WTC11 (cell line): ENCODE measurements around the gene CELF4. TPM values are rescaled to one million over a fixed set of nuclear protein-coding genes. Genes with fewer than 3 reads are reported as not detected.

Experiments
- ATAC-seq: fragments of 200-7000 bp; cut with Tn5 transposase; 2 replicates; pipeline ENCODE4 v1.10.0; 2021; ENCODE audit warnings: mild to moderate bottlenecking, moderate library complexity
- CTCF ChIA-PET: fragments of 300-600 bp; sonication (Branson Sonifier 250); formaldehyde crosslinking; loops from one replicate; lab custom pipeline; 2021; ENCODE audit warnings: antibody characterized with exemption; lab: Charles Lee
- POLR2A ChIA-PET: fragments of 350-600 bp; sonication (Branson Sonifier 250); formaldehyde crosslinking; loops from one replicate; lab custom pipeline; 2021; ENCODE audit warnings: antibody characterized with exemption; lab: Charles Lee
- DNase-seq: peaks from one replicate; pipeline ENCODE4 v3.0.0; 2021; ENCODE audit warnings: low spot score
- H3K27ac Mint-ChIP-seq: 2 replicates; pipeline ENCODE4 v1.8.0; 2021; ENCODE audit warnings: mixed read lengths
- H3K27me3 Mint-ChIP-seq: 2 replicates; pipeline ENCODE4 v1.8.0; 2021; ENCODE audit warnings: low read depth, mild to moderate bottlenecking, moderate library complexity, mixed read lengths
- H3K36me3 Mint-ChIP-seq: 2 replicates; pipeline ENCODE4 v1.8.0; 2021; ENCODE audit warnings: mixed read lengths
- H3K4me1 Mint-ChIP-seq: 2 replicates; pipeline ENCODE4 v1.8.0; 2022; ENCODE audit warnings: mixed read lengths
- H3K4me3 Mint-ChIP-seq: 2 replicates; pipeline ENCODE4 v1.8.0; 2021; ENCODE audit warnings: mild to moderate bottlenecking, moderate library complexity, mixed read lengths
- H3K9me3 Mint-ChIP-seq: 2 replicates; pipeline ENCODE4 v1.8.0; 2021; ENCODE audit warnings: mixed read lengths
- CREM ChIP-seq: sonication (generic); formaldehyde crosslinking; IDR thresholded peaks from 2 replicates; pipeline ENCODE4 v1.8.1; 2022; ENCODE audit warnings: mild to moderate bottlenecking, missing genetic modification reagents, moderate library complexity
- ELF4 ChIP-seq: sonication (generic); formaldehyde crosslinking; IDR thresholded peaks from 2 replicates; pipeline ENCODE4 v1.8.1; 2022; ENCODE audit warnings: low read depth, mild to moderate bottlenecking, moderate library complexity, missing genetic modification reagents
- ETV6 ChIP-seq: sonication (generic); formaldehyde crosslinking; IDR thresholded peaks from 2 replicates; pipeline ENCODE4 v1.8.1; 2022; ENCODE audit warnings: mild to moderate bottlenecking, missing genetic modification reagents
- FOXK1 ChIP-seq: sonication (generic); formaldehyde crosslinking; IDR thresholded peaks from 2 replicates; pipeline ENCODE4 v1.8.0; 2022; ENCODE audit warnings: mild to moderate bottlenecking, moderate library complexity, missing genetic modification reagents
- GABPB1 ChIP-seq: sonication (generic); formaldehyde crosslinking; IDR thresholded peaks from 2 replicates; pipeline ENCODE4 v1.8.1; 2023; ENCODE audit warnings: mild to moderate bottlenecking, missing genetic modification reagents
- GTF2I ChIP-seq: fragments of 250-450 bp; sonication (Bioruptor Pico); conservative IDR thresholded peaks from 2 replicates; pipeline ENCODE4 v1.4.0; 2021; ENCODE audit warnings: mild to moderate bottlenecking
- JUN ChIP-seq: sonication (generic); formaldehyde crosslinking; IDR thresholded peaks from 2 replicates; pipeline ENCODE4 v1.8.0; 2023; ENCODE audit warnings: mild to moderate bottlenecking, missing genetic modification reagents
- MXD4 ChIP-seq: fragments of 250-450 bp; sonication (Bioruptor Pico); IDR thresholded peaks from 2 replicates; pipeline ENCODE4 v1.8.0; 2021; ENCODE audit warnings: mild to moderate bottlenecking, moderate library complexity, borderline replicate concordance
- NFYB ChIP-seq: sonication (generic); formaldehyde crosslinking; conservative IDR thresholded peaks from 2 replicates; pipeline ENCODE4 v1.8.0; 2022; ENCODE audit warnings: low read depth, missing genetic modification reagents
- RORB ChIP-seq: fragments of 250-450 bp; sonication (Bioruptor Pico); IDR thresholded peaks from 2 replicates; pipeline ENCODE4 v1.9.0; 2021; ENCODE audit warnings: mild to moderate bottlenecking
- SMAD3 ChIP-seq: sonication (generic); formaldehyde crosslinking; IDR thresholded peaks from 2 replicates; pipeline ENCODE4 v1.8.0; 2022; ENCODE audit warnings: missing genetic modification reagents, mild to moderate bottlenecking, borderline replicate concordance
- SMAD4 ChIP-seq: sonication (generic); formaldehyde crosslinking; IDR thresholded peaks from 2 replicates; pipeline ENCODE4 v1.8.0; 2022; ENCODE audit warnings: mild to moderate bottlenecking, missing genetic modification reagents
- ZBTB21 ChIP-seq: sonication (generic); formaldehyde crosslinking; IDR thresholded peaks from 2 replicates; pipeline ENCODE4 v1.8.1; 2023; ENCODE audit warnings: mild to moderate bottlenecking, missing genetic modification reagents, borderline replicate concordance
- ZNF232 ChIP-seq: sonication (generic); formaldehyde crosslinking; IDR thresholded peaks from 2 replicates; pipeline ENCODE4 v1.8.0; 2022; ENCODE audit warnings: mild to moderate bottlenecking, missing genetic modification reagents
- ZNF263 ChIP-seq: sonication (generic); formaldehyde crosslinking; IDR thresholded peaks from 2 replicates; pipeline ENCODE4 v1.8.1; 2022; ENCODE audit warnings: low read depth, mild to moderate bottlenecking, moderate library complexity, missing genetic modification reagents
- ZNF317 ChIP-seq: sonication (generic); formaldehyde crosslinking; IDR thresholded peaks from 2 replicates; pipeline ENCODE4 v1.8.1; 2023; ENCODE audit warnings: low read depth, mild to moderate bottlenecking, moderate library complexity, missing genetic modification reagents, borderline replicate concordance
- total RNA-seq: library from RNA; stranded (reverse); gene quantifications from 3 replicates; pipeline ENCODE4 v1.2.3, GENCODE V29; 2021
- TF ChIP-seq, protein P1 (sequence below): sonication (generic); formaldehyde crosslinking; IDR thresholded peaks from 2 replicates; pipeline ENCODE4 v1.8.1; 2022; ENCODE audit warnings: mild to moderate bottlenecking, moderate library complexity, missing genetic modification reagents
- TF ChIP-seq, protein P2 (sequence below): sonication (generic); formaldehyde crosslinking; IDR thresholded peaks from 2 replicates; pipeline ENCODE4 v1.8.1; 2023; ENCODE audit warnings: mild to moderate bottlenecking, missing genetic modification reagents, moderate library complexity
- TF ChIP-seq, protein P3 (sequence below): sonication (generic); formaldehyde crosslinking; conservative IDR thresholded peaks from 2 replicates; pipeline ENCODE4 v1.8.1; 2023; ENCODE audit warnings: mild to moderate bottlenecking, low read depth, missing genetic modification reagents, moderate library complexity
- TF ChIP-seq, protein P4 (sequence below): sonication (generic); formaldehyde crosslinking; IDR thresholded peaks from 2 replicates; pipeline ENCODE4 v1.8.1; 2023; ENCODE audit warnings: mild to moderate bottlenecking, missing genetic modification reagents
- TF ChIP-seq, protein P5 (sequence below): sonication (generic); formaldehyde crosslinking; IDR thresholded peaks from 2 replicates; pipeline ENCODE4 v1.8.1; 2023; ENCODE audit warnings: mild to moderate bottlenecking, missing genetic modification reagents
- TF ChIP-seq, protein P6 (sequence below): sonication (generic); formaldehyde crosslinking; IDR thresholded peaks from 2 replicates; pipeline ENCODE4 v1.8.1; 2023; ENCODE audit warnings: mild to moderate bottlenecking, missing genetic modification reagents, moderate library complexity
- TF ChIP-seq, protein P7 (sequence below): fragments of 250-450 bp; sonication (Bioruptor Pico); IDR thresholded peaks from 2 replicates; pipeline ENCODE4 v1.9.0; 2021; ENCODE audit warnings: moderate library complexity, mild to moderate bottlenecking, inconsistent platforms, borderline replicate concordance

Gene CELF4
- total RNA-seq, 1 experiment from 2014 or later, result 2.9 TPM

DNA sequence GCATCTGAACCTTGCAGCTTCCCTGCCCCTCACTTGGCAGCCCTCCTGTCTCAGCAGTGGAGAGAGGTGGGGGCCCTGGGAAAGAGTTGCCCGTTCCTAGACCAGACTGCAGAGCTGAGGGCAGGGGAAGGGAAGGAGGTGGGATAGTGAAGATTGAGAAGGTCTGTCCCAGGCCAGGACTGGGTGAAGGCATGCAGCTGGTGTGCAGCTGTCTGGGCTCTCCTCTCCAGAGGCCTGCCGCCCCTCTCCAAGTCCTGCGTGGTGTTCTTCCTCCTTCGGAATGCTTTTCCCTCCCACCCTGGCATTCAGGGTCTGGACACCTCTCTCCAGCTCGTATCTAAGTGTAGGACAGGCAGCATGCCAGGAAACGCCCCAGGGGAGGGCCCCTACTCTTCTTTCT lies 323.5 kb downstream of the CELF4 start:
- TF ChIP-seq NFYB (CRISPR knock-in tag) (no peak), ELF4 (CRISPR knock-in tag) (no peak), SMAD3 (CRISPR knock-in tag) (no peak), ZBTB21 (no peak), GTF2I (no peak), ZNF263 (CRISPR knock-in tag) (no peak)
- TF ChIP-seq, protein P1, sequence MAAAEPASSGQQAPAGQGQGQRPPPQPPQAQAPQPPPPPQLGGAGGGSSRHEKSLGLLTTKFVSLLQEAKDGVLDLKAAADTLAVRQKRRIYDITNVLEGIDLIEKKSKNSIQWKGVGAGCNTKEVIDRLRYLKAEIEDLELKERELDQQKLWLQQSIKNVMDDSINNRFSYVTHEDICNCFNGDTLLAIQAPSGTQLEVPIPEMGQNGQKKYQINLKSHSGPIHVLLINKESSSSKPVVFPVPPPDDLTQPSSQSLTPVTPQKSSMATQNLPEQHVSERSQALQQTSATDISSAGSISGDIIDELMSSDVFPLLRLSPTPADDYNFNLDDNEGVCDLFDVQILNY (CRISPR knock-in tag), result no peak
- TF ChIP-seq, protein P2, sequence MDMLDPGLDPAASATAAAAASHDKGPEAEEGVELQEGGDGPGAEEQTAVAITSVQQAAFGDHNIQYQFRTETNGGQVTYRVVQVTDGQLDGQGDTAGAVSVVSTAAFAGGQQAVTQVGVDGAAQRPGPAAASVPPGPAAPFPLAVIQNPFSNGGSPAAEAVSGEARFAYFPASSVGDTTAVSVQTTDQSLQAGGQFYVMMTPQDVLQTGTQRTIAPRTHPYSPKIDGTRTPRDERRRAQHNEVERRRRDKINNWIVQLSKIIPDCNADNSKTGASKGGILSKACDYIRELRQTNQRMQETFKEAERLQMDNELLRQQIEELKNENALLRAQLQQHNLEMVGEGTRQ, result no peak
- TF ChIP-seq, protein P3, sequence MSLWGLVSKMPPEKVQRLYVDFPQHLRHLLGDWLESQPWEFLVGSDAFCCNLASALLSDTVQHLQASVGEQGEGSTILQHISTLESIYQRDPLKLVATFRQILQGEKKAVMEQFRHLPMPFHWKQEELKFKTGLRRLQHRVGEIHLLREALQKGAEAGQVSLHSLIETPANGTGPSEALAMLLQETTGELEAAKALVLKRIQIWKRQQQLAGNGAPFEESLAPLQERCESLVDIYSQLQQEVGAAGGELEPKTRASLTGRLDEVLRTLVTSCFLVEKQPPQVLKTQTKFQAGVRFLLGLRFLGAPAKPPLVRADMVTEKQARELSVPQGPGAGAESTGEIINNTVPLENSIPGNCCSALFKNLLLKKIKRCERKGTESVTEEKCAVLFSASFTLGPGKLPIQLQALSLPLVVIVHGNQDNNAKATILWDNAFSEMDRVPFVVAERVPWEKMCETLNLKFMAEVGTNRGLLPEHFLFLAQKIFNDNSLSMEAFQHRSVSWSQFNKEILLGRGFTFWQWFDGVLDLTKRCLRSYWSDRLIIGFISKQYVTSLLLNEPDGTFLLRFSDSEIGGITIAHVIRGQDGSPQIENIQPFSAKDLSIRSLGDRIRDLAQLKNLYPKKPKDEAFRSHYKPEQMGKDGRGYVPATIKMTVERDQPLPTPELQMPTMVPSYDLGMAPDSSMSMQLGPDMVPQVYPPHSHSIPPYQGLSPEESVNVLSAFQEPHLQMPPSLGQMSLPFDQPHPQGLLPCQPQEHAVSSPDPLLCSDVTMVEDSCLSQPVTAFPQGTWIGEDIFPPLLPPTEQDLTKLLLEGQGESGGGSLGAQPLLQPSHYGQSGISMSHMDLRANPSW (CRISPR knock-in tag), result no peak
- TF ChIP-seq, protein P4, sequence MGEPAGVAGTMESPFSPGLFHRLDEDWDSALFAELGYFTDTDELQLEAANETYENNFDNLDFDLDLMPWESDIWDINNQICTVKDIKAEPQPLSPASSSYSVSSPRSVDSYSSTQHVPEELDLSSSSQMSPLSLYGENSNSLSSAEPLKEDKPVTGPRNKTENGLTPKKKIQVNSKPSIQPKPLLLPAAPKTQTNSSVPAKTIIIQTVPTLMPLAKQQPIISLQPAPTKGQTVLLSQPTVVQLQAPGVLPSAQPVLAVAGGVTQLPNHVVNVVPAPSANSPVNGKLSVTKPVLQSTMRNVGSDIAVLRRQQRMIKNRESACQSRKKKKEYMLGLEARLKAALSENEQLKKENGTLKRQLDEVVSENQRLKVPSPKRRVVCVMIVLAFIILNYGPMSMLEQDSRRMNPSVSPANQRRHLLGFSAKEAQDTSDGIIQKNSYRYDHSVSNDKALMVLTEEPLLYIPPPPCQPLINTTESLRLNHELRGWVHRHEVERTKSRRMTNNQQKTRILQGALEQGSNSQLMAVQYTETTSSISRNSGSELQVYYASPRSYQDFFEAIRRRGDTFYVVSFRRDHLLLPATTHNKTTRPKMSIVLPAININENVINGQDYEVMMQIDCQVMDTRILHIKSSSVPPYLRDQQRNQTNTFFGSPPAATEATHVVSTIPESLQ (CRISPR knock-in tag), result no peak
- POLR2A ChIA-PET, result no interaction called here
- no peak overlapping the region for H3K27ac Mint-ChIP-seq
- H3K36me3 Mint-ChIP-seq, result no peaks in the 10 kb centered on the region
- H3K9me3 Mint-ChIP-seq, result no peaks in the 10 kb centered on the region
- DNase-seq (no peak), ATAC-seq (no peak)
- H3K27me3 Mint-ChIP-seq, result peaks cover 64% of the 10 kb centered on the region
- CTCF ChIA-PET, result interaction anchor here (0.9 to 1.2 kb wide), 2 partner anchors 11 to 35 kb away, joined by 3 to 6 read pairs; no protein-coding TSS in a partner anchor
- H3K4me1 Mint-ChIP-seq, result peaks cover 11% of the 10 kb centered on the region
- no peak overlapping the region for H3K4me3 Mint-ChIP-seq

DNA sequence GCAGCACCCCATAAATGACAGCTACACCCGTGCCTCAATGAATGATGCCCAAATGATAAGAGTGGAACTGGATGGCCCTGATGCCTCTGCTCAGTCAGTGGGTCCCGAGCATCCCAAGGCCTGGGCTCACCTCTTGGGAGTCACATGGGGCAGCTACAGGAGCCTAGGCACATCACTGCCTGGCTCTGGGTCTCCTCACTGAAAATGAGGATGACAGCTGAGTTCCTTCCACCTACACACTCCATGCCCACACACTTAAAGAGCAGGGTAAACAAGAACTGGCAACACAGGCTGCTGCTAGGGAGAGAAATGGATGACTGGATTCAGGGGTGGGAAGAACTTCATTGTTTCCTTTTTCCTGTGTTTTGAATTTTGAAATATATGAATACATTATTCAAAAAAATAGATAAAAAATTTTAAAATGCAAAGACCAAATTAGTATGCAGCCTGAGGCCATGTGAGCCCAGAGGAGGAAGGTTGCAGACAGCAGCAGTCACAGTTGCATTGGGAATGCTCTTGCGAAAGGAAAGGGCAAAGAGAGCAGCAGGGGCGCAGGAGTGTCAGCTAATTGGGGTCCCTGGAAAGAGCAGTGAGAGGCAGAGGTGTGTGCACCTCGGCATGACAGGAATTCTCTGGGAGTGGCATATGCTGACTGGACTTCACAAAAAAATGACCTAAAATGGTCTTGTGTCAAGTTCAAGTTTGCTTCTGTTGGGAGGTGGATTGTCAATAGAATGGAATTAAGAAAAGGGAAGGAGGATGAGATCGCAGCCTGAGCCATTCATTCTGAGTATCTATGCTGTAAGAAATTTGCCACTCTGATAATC lies 327.1 kb downstream of the CELF4 start:
- no peak overlapping the region for H3K27ac Mint-ChIP-seq
- TF ChIP-seq ETV6 (CRISPR knock-in tag) (no peak), GABPB1 (CRISPR knock-in tag) (no peak), ZNF232 (CRISPR knock-in tag) (no peak), FOXK1 (CRISPR knock-in tag) (no peak), RORB (CRISPR knock-in tag) (no peak)
- no peak overlapping the region for H3K4me3 Mint-ChIP-seq
- POLR2A ChIA-PET, result no interaction called here
- no peak for DNase-seq
- peaks cover under 1% of the 10 kb centered on the region for H3K4me1 Mint-ChIP-seq
- H3K36me3 Mint-ChIP-seq, result no peaks in the 10 kb centered on the region
- no peak for ATAC-seq
- CTCF ChIA-PET, result interaction anchor here (2.7 kb wide), 1 partner anchor 15 kb away, joined by 8 read pairs; no protein-coding TSS in a partner anchor
- peaks cover 55% of the 10 kb centered on the region for H3K27me3 Mint-ChIP-seq
- no peaks in the 10 kb centered on the region for H3K9me3 Mint-ChIP-seq

DNA sequence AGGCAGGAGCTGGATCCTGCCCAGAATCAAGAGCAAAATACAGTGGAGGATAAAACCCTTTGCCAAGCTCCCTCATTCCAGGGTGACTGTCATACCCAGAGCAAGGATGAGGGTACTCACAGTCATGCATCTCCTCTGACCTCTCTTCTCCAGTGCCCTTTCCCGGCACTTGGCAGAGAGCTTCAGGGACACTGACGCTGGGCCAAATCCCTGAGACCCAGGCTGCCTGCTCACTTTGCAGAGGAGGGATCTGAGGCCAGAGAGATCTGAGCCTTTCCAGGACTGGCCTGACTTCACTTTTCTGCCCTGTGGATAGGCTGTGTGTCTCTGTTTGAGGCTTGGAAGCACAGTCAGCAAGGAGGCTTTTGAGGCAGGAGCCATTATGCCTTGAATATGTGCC lies 330.0 kb downstream of the CELF4 start:
- no peak overlapping the region for H3K4me3 Mint-ChIP-seq
- DNase-seq, result no peak
- ATAC-seq, result no peak
- no peak overlapping the region for H3K27ac Mint-ChIP-seq
- peaks cover 57% of the 10 kb centered on the region for H3K27me3 Mint-ChIP-seq
- no peaks in the 10 kb centered on the region for H3K9me3 Mint-ChIP-seq
- POLR2A ChIA-PET, result no interaction called here
- CTCF ChIA-PET, result no interaction called here
- H3K36me3 Mint-ChIP-seq, result no peaks in the 10 kb centered on the region
- no peaks in the 10 kb centered on the region for H3K4me1 Mint-ChIP-seq
- no peak for TF ChIP-seq GABPB1 (CRISPR knock-in tag)
- TF ChIP-seq, protein P5, sequence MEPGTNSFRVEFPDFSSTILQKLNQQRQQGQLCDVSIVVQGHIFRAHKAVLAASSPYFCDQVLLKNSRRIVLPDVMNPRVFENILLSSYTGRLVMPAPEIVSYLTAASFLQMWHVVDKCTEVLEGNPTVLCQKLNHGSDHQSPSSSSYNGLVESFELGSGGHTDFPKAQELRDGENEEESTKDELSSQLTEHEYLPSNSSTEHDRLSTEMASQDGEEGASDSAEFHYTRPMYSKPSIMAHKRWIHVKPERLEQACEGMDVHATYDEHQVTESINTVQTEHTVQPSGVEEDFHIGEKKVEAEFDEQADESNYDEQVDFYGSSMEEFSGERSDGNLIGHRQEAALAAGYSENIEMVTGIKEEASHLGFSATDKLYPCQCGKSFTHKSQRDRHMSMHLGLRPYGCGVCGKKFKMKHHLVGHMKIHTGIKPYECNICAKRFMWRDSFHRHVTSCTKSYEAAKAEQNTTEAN, result no peak
- TF ChIP-seq JUN (CRISPR knock-in tag), result no peak
- TF ChIP-seq, protein P6, sequence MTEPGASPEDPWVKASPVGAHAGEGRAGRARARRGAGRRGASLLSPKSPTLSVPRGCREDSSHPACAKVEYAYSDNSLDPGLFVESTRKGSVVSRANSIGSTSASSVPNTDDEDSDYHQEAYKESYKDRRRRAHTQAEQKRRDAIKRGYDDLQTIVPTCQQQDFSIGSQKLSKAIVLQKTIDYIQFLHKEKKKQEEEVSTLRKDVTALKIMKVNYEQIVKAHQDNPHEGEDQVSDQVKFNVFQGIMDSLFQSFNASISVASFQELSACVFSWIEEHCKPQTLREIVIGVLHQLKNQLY, result no peak
- TF ChIP-seq CREM (CRISPR knock-in tag), result no peak
- TF ChIP-seq SMAD4 (CRISPR knock-in tag), result no peak
- TF ChIP-seq ZNF232 (CRISPR knock-in tag), result no peak
- no peak for TF ChIP-seq MXD4 (CRISPR knock-in tag)
- TF ChIP-seq ZBTB21, result no peak
- TF ChIP-seq ZNF317, result no peak
- TF ChIP-seq, protein P7, sequence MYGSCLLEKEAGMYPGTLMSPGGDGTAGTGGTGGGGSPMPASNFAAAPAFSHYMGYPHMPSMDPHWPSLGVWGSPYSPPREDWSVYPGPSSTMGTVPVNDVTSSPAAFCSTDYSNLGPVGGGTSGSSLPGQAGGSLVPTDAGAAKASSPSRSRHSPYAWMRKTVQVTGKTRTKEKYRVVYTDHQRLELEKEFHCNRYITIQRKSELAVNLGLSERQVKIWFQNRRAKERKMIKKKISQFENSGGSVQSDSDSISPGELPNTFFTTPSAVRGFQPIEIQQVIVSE (CRISPR knock-in tag), result no peak
